Fibroblast of skin of right quadriceps (primary cell): ENCODE results near the gene KCNN3.
A peak's percentile ranks its signal among the peaks of the same experiment; 100 is the strongest.

Source experiments
- DNase-seq: peaks from one replicate; pipeline ENCODE4 v3.0.0-alpha.2; 2013

The KCNN3 gene

DNA sequence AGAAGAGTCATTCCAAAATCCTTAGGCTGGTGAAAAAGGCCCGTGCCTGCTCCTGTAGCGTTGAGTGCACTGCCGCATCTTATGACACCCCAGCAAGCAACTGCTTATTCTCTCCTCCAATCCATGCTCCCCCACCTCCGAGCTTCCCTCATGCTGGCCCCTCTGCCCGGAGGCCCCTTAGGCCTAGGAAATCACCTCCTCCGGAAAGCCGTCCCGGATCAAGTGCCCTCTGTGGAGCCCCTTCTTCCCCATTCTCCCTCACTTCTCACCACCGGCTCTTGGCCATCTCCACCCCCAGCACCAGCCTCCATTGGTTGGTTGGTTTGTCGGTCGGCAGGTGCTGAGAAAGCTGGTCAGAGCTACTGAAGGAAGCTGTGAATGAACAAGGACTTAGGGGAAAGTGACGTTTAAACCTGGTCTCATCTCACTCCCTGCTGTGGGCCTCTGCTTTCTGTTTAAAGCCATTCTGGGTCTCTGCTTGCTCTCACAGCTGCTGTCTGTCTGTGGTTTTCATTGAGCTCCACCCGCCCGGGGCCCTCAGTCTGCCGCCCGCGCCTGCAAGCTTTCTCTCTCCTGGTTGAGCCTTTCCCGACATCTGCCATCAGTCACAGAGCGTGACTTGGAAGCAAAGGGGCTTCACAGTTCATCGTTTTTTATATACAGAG lies 122.2 kb downstream of the KCNN3 start:
- DNase-seq: no peak

DNA sequence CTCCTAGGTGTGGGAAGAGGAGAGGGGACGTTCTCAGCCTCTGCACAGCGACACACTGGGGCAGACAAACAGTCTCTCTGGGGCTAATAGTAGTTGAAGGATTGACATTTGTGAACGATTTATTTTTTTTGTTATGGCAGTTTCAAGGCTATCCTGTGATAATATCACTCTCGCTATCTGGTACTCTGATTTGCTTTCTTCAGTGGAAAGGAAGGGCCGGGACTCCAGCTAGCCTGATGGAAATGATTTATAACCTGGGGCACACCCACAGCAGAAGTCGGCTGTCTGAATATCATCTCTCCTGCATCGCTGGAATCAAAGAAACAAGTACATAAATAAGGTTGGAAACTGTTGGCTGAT lies 122.7 kb downstream of the KCNN3 start:
- no peak for DNase-seq

DNA sequence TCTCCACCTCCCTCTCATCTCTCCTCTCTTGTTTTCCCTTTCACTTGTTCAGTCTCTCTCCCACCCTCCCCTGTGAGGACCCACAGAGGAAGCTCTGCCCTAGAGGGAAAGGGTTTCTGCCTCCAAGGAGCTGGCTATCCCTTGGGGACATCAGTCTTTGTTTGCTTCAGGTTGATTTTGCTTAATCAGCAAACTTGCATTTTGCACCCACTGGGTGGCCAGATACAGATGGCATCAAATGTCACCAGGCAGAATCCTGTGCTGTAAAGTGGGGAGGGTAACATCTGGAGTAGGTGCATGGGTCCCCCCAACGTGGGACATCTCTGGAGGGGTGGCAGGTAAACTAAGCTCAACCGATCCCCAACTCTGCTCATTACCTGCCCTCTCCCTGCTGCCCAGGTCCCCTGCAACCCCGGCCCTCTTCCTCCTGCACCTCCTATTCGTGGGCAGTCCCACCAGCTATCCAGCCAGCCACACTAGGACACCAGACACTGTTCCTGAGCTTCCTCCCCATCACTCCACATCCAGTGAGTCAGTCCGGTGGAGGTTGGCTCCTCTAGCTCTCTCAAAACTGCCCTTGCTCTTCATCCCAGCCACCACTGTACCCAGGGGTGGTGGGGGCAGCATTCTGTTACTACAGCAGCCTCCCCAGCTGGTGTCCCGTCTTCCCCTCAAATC lies 123.3 kb downstream of the KCNN3 start:
- no peak for DNase-seq

DNA sequence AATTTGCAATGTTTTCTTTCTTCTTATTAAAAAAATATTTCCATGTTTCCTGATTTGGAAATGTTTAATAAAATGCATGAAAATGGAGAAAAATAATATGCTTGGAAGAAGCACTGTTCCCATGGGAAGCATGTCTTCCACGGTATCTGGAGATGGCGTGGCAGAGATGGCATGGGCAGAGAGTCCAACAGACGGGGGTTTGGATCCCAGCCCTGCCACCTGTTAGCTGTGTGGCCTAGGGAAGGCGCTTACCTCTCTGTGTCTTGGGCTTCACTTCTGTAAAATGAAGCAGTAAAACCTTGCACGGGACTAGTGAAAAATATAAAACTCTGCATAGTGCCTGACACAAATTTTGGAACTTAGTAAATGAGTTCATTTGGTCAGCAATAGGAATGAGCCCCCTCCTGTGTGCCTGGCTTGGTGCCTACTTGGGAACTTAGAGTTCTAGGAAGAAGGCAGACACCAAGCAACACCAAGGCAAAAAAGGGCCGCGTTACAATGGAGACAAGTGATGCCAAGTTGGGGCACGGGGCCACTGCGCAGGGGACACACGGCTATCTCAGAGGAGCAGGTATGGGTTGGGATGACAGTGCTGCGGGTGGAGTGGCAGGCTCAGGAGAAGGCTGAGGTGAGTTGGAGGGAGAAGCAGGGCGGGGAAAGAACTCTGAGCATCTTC lies 124.2 kb downstream of the KCNN3 start:
- no peak for DNase-seq

DNA sequence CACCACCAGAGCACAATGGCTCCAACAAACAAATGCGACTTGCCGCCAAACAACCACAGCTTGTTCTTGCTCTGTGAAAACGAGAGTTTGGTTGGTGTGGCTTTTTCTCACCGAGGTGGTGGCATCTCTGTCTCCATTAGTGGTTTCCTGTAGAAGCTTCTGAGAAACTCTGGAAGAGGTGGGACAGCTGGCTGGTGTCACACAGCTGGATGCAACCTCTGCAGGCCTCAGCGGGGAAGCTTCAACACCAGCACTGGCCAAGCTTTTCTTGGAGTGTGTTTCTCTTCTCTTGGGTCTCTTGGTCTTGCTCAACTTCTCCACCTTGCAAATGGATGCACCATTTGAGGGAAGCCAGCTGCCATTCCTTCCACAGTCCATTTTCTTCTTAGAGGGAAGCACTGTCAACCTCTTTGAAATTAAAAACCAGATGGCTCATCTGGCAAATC lies 124.8 kb downstream of the KCNN3 start:
- no peak for DNase-seq

DNA sequence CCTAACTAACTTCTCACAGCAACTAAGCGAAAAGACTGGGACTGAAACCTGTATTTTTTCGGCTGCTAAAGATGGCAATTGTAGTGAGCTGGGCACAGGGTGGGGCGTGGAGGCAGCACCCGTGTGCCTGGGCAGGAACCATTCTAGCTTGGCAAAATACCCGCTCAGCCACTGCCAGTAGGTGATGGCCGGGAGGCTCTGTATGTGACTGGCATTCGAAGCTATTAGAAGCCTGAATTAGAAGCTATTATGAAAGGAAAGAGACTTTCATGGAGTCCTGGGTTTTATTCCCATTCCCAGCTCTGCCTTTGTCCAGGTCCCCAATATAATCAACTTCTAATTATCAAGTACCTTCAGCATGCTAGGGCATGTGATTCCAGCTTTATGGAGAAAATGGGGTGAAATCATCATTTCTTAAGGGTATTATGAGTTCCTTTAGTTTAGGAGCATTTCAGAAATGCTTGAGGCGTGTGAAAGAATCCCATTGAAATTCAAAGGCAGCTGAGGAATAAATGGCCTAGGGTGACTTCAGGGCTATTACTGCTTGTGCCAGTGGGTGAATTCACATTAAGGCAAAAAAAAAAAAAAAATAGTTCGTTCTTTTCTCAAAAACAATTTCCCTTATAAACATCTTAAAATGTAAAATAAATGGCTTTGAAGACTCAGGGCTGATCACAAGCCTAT lies 125.6 kb downstream of the KCNN3 start:
- no peak for DNase-seq

DNA sequence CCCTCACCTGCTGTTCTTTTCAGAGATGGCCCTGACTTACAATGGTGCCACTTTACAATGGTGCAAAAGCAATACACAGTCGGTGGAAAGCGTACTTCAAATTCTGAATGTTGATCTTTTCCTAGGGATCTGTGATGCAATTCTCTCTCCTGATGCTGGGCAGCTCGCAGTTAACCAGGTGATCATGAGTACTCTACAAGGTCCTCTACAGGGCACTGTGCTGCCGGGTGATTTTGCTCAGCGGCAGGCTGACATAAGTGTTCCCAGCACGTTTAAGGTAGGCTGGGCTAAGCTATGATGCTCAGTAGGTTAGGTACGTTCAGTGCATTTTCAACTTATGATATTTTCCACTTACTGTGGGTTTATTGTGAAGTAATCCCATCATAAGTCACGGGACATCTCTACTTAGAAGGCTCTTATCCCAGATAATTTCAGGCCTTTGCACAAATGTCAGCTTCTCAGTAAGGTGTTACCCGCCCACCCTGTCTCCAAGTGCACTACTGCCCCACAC lies 126.5 kb downstream of the KCNN3 start:
- DNase-seq: no peak

DNA sequence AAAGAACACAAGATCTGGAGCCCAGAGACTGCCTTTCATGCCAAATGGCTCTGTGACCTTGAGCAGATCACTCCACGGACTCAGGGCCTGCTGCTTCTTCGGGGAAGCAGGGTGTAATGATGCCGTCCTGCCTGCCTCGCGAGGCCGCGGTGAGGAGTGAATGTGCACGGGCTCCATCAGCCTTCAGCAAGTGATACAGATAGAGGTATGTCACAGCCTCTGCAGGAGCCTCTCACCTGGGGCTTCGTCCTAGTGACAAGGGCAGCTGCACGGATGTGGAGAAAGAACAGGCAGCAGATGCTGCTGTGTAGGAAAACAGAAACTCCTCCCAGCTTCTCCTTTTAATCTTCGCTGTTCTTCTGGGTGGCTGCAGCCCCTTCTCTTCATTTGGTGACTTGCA lies 127.5 kb downstream of the KCNN3 start:
- no peak for DNase-seq

DNA sequence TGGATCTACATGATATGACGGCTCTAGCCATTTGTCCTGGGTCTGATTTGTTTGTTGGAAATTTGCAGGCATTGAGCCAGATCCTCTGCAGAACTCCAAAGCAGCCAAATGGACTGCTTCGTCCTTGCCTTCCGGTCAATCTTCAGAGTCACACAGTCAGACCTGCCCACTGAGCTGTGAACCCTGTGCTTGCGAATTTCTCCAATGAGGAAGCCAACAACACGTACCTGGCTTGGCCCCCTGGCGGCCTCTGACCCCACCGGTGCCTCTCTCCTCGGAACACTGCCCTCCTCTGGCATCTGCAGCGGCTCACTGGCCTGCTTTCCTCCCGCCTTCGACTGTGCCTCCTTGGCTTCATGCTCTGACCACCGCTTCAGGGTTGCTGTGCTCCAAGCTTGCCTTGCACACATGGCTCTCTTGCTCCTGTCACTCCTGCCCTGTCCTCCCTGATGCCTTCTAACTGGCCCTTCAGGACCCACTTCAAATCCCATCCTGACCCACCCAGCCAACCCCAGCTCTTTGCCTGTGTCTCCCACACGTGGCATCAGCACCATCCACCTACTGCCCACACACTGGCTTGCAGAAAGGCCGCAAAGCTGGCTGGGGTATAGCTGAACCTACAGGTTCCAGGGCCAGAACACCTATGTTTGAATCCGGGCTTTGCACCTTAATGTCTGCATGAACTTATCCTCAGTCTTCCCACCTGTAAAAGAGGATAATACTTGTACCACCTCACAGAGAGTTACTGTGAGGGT lies 128.2 kb downstream of the KCNN3 start:
- no peak for DNase-seq

DNA sequence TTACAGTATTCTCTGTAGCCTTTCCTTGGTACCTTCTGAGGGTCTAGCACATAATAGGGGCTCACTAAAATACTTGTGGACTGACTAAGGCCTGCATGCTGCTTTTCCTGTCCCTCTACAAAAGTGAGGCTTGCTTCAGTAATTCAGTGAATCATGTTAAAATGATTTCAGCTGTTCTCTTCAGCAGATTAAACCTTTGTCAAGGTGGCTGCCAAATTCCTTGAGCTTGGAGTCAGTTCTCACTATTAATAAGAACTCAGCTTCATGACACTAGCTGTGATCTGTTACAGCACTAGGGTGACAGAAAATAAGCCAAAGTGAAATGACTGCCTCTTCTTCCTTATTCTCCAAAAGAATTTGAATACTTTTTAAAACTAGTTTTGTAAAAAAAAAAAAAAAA lies 128.8 kb downstream of the KCNN3 start:
- DNase-seq: peak; percentile 42

DNA sequence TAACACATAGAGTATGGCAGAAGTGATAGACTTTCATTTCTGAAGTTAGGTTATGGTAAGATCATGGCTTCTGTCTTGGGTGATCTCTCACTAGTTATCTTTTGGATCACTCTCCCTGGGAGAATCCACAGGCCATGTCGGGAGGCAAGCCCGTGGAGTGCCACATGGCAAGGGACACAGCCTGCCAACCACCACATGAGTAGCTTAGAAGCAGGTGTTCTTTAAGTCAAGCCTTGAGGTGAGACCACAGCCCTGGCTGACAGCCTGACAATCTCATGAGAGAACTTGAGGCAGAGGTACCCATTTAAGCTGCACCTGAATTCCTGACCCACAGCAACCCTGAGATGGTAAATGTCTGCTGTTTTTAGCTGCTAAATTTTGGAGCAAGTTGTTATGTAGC lies 130.4 kb downstream of the KCNN3 start:
- no peak for DNase-seq

DNA sequence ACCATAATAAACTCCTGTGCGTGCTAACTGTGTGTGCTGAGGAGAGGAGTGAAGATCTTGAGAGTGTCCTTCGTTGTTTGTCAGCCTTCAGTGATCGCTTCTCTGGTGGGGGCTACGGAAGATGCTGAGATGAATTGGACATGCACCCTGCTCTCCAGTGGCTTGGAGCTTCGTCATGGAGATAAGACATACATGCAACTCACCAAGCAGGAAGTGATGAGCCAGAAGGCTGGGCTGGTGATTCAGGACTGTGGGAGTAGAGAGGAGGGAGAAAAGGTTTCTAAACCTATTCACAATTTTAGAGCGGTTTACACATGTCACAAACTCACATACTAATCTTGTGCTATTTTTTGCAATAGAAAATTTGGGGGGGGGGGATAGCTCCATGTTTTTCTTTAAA lies 133.2 kb downstream of the KCNN3 start:
- peak; percentile 55 for DNase-seq

DNA sequence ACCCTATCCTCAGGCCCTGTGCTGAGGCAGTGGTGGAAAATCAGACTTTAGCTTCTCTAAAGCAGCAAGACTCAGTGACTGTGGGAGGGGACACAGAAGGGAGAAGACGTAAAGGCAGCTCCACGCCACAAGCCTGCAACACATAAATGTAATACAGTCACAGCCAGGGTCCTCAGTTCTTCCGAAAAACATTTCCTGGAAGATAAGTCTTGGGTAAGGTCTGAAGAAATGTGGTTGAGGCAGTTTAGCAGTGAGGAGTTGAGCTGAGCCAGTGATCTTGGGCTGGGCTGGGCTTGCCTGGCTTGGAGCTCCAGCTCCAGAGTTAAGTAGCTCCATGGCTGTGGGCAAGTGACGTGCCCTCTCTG lies 134.3 kb downstream of the KCNN3 start:
- no peak for DNase-seq

DNA sequence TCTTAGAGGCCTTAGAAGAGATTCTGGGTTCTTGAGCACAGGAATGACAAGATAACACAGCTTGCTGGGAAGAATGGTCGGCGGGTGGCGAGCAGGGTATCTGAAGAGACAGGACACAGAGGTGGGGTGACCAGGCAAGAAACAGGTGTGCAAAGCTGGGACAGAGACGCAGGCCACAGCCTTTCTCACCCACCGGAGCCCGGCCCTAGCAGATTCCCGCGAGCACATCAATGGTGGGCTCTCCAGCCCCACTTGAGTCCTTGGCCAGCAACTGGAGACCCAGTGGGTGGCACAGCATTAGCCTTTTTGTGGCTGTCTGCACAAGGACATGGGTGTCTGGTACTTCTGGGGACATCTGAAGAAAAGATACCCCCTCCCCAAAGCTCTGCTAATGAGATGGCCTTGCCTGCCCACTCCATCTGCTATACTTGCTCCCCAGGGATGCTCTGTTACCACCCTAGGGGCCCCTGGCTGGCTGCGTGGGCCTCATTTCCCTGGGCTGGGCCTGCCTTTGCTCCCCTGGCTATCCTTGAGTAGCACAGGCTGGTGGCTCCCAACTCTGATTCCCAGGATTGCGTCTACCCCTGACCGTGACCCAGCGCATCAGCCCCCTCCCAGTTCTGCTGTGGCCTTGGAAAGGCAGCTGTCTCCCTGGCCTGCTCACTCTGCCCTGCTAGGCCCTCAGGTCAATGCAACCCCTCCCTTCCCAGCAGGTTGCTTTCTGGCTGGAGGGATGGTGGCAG lies 134.8 kb downstream of the KCNN3 start:
- no peak for DNase-seq

DNA sequence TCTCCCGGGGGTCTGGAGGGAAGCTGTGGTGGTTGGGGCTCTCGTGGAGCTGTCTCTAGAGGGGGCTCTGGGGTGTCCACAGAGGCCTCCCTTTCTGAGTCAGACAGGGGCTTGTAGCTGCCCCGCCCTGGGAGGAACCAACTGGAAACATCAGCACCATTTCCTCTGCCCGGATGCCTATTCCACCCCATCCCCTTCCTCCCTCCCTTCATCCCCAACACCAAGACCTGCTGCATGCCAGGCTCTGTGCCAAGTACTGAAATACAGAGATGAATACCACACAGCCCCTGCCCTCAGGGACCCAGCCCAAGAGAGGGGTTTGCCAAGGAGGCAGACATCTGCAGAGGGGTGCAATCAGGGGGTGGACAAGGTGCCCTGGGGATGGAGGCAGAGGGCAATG lies 136.5 kb downstream of the KCNN3 start:
- DNase-seq: no peak

DNA sequence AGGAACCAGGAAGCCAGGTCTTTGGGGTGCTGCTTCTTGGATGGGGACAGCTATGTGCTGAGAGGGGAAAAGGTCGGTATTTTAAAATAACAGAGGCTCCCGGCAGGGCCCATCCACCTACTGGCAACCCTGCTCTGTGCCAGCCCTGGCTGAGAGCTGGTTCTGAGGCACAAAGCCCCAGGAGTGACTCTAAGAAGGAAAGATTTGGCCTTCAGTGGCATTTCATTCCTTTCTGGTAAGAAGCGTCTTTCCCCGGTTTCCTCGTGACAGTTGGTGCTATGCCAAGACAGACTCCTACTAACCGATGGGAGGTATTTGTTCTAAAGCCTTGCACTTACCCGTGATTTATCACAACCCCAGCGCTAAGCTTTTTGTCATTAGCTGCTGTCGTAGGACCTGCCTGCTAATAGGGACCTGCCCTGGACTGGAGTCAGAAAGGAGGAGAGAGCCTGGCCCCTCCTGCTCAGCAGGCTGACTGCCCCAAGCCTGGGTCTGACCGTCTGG lies 139.0 kb downstream of the KCNN3 start:
- DNase-seq: peak; percentile 72

DNA sequence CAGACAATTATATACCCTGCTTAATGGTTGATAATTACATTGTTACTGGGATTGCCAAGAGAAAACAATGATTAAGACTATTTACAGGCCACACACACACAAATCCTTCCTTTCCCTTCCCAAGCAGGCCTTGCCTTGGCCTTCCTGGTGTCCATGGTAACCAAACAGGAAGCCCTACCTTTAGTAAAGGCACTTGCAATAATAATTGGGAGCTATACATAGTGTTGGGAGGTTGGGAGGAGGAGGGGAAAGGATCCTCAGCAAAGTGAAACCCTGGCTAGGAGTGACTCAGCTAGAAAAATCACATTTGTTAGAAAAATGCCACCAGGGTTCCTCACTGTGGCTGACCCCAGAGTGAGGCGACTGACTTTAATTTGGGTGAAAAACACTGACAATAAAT lies 139.8 kb downstream of the KCNN3 start:
- DNase-seq: peak; percentile 78

DNA sequence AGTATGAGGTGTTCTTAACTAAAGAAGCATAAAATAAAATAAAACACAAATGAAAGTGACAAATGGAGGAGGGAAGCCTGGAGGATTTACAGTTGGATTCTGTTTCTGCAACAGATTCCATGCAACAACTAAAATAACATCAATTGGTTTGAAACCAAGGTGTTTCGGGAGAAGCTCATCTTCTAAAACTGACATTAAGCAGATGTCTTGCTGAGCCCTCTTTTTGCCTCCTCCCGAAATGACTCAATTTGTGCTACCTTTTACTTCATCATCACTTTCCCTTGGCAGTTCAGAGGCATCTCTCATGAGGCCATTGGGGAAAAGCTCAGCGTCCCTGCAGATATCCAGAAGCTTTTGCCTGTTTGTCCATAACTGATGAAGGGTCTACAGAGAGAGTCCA lies 140.5 kb downstream of the KCNN3 start:
- no peak for DNase-seq

DNA sequence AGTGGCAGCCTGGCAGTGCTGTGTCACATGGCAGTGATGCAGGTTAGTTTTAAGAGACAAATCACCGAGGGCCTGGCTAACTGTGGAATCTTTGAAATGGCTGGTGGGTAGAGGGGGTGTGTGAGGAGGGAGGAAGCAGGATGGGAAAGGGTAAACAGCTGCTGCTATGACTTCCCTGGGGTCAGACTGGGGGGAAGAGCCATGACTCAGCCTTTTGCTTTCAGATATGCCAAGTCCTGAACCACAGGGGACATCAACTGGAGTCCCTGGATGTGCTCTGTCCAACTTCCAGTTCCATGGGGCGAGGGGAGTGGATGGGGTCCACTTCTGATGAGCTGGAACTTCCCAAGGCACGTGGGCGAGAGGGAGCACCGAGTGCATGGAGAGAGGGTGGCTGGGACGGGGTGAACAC lies 141.0 kb downstream of the KCNN3 start:
- DNase-seq: peak; percentile 63

DNA sequence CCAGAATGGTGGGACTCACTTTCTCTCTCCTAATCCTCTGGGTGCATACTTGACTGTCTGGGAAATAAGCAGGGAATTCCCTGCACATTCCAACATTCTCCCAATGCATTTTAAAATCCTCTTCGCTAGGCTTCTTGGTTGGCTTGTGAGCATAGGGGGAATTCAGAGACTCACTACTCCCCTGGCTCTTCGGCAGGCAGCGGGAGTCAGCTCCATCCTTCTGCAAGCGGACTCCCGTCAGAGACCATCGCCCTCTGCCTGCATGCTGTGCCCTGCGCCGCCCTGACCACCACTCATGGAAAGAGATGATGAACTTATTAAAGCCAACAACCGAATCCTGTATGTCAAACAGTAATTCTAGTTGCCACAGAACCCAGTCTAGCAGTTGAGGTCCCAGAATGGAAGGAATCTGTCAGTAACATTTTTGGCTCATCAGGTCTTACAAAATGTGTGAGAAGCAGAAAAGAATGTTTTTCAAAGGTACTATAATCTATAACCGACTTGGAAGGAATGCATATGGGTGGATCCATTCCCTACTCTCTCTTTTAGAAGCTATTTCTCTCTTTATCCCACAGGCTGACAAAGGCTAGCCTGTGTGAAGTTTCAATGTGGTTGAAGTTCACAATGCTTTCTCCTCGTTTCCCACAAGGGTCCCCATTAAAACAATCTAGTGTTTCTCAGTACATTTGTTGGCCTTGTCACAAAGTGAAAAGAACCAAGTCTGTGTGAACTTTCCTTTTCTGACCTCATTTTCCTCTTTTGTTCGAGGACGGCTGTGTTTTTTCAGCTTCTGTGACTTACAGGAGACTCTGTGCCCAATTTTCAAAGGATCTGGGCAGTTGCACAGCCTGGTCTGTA lies 143.0 kb downstream of the KCNN3 start:
- no peak for DNase-seq

DNA sequence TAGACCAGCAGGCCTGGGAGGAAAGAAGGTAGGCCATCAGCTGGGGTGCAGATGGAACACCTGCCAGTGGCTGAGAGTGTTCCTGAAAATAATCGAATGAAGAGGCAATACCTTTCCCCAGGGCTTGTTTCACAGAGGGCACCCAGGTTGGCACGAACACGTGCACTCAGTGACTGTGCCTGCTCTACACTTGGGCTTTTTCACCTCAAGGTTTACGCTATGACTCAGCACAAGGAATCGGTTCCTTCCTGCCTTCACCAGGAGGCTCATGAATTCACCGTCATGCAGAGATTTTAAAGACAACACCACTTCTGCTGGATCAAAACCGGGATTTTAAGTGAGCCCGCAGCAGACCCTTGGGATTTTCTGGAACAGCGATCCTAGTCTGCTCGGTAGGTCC lies 143.6 kb downstream of the KCNN3 start:
- no peak for DNase-seq
